ENCODE results near the gene PDXK.

PDXK gene

DNA sequence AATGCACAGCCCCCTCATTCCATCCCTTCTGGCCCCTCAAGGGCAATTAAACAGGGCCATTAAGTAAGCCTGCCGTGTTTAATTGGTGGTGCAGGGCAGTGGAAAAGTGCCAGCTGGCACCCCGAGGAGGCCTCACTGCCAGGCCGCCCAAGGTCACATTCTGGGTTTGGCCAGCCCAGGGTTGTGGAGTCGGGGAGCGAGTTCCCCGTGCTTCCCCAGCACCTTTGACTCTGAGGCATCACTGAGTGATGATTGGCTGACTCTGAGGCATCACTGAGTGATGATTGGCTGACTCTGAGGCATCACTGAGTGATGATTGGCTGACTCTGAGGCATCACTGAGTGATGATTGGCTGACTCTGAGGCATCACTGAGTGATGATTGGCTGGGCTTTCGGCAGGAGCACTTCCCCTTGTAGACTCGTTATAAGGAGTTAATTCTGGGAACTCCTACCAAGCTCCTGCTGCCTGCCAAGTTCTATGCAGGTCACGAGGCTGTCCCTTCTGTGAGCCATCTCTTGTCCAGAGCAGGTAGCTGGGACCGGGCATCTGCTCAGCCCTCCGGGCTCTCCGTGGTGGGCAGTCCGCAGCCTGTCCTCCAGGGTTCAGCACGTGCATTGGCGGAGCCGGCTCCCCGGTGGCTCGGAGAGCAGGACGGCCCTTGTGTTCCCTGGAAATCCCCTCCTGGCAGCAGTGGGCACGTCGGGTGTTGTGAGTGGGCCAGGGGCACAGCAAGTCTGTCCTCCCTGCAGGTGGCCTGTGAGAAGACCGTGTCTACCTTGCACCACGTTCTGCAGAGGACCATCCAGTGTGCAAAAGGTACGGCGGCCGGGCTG lies 36.2 kb downstream of the PDXK start:
- Mint-ChIP-seq H3K4me1 (peaks cover 22% of the 10 kb centered on the region), H3K27ac (peak overlapping the region in 1 of 3 experiments; percentile 65), H3K36me3 (ENCODE audit: low read depth) (peaks cover 28% of the 10 kb centered on the region), H3K27me3 (ENCODE audit: low read depth) (no peaks in the 10 kb centered on the region), H3K4me3 (no peak overlapping the region), H3K9me3 (no peaks in the 10 kb centered on the region)
- TF ChIP-seq, protein P1, sequence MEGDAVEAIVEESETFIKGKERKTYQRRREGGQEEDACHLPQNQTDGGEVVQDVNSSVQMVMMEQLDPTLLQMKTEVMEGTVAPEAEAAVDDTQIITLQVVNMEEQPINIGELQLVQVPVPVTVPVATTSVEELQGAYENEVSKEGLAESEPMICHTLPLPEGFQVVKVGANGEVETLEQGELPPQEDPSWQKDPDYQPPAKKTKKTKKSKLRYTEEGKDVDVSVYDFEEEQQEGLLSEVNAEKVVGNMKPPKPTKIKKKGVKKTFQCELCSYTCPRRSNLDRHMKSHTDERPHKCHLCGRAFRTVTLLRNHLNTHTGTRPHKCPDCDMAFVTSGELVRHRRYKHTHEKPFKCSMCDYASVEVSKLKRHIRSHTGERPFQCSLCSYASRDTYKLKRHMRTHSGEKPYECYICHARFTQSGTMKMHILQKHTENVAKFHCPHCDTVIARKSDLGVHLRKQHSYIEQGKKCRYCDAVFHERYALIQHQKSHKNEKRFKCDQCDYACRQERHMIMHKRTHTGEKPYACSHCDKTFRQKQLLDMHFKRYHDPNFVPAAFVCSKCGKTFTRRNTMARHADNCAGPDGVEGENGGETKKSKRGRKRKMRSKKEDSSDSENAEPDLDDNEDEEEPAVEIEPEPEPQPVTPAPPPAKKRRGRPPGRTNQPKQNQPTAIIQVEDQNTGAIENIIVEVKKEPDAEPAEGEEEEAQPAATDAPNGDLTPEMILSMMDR (IDR thresholded peaks at IDR 0.05; ENCODE audit: unreplicated experiment in 3 of 3), result no peak

DNA sequence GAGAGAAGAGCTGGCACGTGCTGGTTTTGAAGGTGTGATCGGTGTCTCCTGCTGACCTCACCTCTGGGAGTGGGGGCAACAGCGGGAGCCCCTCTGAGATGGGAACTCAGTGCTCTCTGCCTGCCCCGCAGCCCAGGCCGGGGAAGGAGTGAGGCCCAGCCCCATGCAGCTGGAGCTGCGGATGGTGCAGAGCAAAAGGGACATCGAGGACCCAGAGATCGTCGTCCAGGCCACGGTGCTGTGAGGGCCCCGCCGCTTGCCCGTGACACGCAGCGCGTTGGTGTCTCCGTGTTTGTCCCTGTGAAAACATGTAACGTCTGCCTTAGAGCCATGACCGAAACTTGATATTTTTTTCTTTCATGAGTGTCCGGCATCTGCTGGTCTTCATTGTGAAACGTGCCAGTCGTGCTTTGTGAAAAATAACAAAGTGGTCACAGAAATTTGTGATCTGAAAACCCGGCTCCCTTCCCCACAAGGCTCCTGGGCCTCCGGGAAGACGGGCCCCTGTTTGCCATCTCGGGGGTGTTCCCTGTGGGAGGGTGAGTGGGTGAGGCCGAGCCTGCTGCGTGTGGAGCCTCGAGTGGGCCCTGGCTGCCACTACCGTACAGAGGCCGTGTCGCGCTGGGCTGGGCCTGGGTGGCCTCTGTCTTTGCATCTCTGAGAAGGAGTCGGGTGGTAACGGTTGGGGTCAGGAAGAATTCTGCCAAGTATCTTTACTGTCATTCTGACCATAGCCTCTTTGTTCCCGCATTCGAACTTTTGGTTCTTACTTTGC lies 37.1 kb downstream of the PDXK start:
- peak overlapping the region; percentile 65 to 73 (median 69) for H3K27ac Mint-ChIP-seq
- no peak overlapping the region for H3K4me3 Mint-ChIP-seq
- no peaks in the 10 kb centered on the region for H3K27me3 Mint-ChIP-seq (ENCODE audit: low read depth)
- peaks cover 22% of the 10 kb centered on the region for H3K4me1 Mint-ChIP-seq
- TF ChIP-seq, protein P1 (IDR thresholded peaks at IDR 0.05; ENCODE audit: unreplicated experiment in 3 of 3), result no peak
- H3K36me3 Mint-ChIP-seq (ENCODE audit: low read depth), result peaks cover 26% of the 10 kb centered on the region
- H3K9me3 Mint-ChIP-seq, result no peaks in the 10 kb centered on the region

- Mint-ChIP-seq H3K36me3 (ENCODE audit: low read depth) (peaks cover 26% of the 10 kb centered on the region), H3K4me1 (peaks cover 22% of the 10 kb centered on the region), H3K27ac (peak overlapping the region; percentile 97 to 100 (median 100)), H3K9me3 (no peaks in the 10 kb centered on the region), H3K27me3 (ENCODE audit: low read depth) (no peaks in the 10 kb centered on the region), H3K4me3 (peak overlapping the region in 2 of 3 experiments; percentile 77 to 84)
- TF ChIP-seq, protein P1 (IDR thresholded peaks at IDR 0.05; ENCODE audit: unreplicated experiment in 3 of 3), result no peak
Observed at GRCh38 chr21:43757601-43758000, 38.7 kb downstream of the PDXK start.

DNA sequence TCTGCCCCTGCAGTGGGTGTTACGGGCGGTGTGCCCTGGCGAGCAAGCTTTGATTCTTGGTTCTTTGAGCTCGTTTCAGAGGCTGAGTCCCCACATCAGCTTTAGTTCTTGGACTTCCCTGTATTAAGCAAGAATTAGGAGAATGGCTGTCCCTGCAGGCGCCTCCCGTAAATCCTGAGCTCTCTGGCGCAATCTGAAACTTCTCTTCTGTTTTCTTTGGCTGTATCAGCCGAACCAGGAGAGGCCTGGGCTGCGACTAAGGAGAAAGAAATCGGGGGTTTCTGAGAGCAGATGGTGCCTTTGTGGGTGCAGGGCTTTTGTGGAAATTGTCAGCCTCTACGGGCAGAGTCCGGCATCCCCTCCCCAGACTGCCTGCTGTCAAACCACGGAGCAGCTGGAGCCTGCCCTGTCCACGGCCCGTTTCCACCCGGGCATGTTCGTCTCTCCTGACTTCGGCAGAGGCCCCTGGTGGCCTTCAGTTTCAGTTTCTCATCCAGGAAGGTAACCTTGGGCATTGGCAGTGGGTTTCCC lies 39.2 kb downstream of the PDXK start:
- H3K4me3 Mint-ChIP-seq, result peak overlapping the region; percentile 52 to 84 (median 77)
- H3K27ac Mint-ChIP-seq, result peak overlapping the region; percentile 97 to 100 (median 100)

GRCh38 chr21:43758811-43759210 lies 39.9 kb downstream of the PDXK start:
- H3K4me3 Mint-ChIP-seq, result peak overlapping the region in 2 of 3 experiments; percentile 77 to 84
- H3K36me3 Mint-ChIP-seq (ENCODE audit: low read depth), result peaks cover 25% of the 10 kb centered on the region
- no peaks in the 10 kb centered on the region for H3K27me3 Mint-ChIP-seq (ENCODE audit: low read depth)

More for the DNA sequence above, 39.2 kb downstream of the PDXK start:
- TF ChIP-seq, protein P1 (IDR thresholded peaks at IDR 0.05; ENCODE audit: unreplicated experiment in 3 of 3), result no peak
- no peaks in the 10 kb centered on the region for H3K27me3 Mint-ChIP-seq (ENCODE audit: low read depth)
- peaks cover 22% of the 10 kb centered on the region for H3K4me1 Mint-ChIP-seq
- H3K9me3 Mint-ChIP-seq, result no peaks in the 10 kb centered on the region
- peaks cover 25% of the 10 kb centered on the region for H3K36me3 Mint-ChIP-seq (ENCODE audit: low read depth)

More at GRCh38 chr21:43758811-43759210, 39.9 kb downstream of the PDXK start:
- H3K27ac Mint-ChIP-seq, result peak overlapping the region; percentile 97 to 100 (median 100)
- H3K4me1 Mint-ChIP-seq, result peaks cover 22% of the 10 kb centered on the region
- no peaks in the 10 kb centered on the region for H3K9me3 Mint-ChIP-seq
- TF ChIP-seq, protein P1 (IDR thresholded peaks at IDR 0.05; ENCODE audit: unreplicated experiment in 3 of 3), result no peak

Data from nephron (organoid).